ENCODE results near the gene PACSIN1.

Gene PACSIN1

DNA sequence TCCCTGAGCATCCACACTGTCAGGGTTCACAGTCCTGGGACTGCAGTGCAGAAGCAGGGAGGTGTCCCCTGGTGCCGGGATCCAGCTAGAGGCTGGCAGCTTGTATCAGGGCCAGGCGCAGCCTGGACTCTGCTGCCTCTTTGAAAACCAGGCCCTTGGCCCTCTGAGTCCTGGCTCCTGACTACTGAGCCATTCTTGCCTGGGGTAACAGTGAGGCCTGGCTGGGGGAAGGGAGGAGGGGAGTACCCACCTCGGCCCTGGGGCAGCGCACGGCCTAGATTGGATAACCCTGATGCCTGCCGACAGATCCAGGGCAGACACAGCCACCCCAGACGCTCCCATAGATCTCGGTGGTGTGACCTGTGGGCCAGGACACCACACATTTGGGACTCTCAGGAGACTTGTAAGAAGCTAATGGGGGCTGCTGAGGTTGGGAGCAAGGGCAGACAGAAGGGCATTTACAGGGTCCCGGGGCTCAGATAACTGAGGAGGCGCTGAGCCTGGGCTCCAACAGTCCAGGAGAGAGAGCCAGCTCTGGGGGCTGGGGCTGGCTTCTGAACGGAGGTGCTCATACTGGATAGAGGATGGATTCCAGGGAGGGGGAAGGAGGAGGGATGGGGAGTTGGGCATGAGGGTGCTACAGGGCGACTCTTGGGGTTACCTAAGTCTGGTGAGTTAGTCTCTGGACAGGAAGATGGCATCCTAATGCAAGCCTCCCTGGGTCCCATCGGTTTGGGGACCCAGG is 59.7 kb downstream of the PACSIN1 start (continued):
- TF ChIP-seq, protein P1, sequence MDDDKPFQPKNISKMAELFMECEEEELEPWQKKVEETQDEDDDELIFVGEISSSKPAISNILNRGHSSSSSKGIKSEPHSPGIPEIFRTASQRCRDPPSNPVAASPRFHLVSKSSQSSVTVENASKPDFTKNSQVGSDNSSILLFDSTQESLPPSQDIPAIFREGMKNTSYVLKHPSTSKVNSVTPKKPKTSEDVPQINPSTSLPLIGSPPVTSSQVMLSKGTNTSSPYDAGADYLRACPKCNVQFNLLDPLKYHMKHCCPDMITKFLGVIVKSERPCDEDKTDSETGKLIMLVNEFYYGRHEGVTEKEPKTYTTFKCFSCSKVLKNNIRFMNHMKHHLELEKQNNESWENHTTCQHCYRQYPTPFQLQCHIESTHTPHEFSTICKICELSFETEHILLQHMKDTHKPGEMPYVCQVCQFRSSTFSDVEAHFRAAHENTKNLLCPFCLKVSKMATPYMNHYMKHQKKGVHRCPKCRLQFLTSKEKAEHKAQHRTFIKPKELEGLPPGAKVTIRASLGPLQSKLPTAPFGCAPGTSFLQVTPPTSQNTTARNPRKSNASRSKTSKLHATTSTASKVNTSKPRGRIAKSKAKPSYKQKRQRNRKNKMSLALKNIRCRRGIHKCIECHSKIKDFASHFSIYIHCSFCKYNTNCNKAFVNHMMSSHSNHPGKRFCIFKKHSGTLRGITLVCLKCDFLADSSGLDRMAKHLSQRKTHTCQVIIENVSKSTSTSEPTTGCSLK (tag by site-specific recombination; IDR thresholded peaks at IDR 0.05) = no peak
- TF ChIP-seq ZNF658 (tag by site-specific recombination; IDR thresholded peaks at IDR 0.05) (no peak), ZNF416 (tag by site-specific recombination; IDR thresholded peaks at IDR 0.05) (no peak), SP2 (tag by site-specific recombination; IDR thresholded peaks at IDR 0.05) (no peak), KLF16 (tag by site-specific recombination; IDR thresholded peaks at IDR 0.05) (no peak), ZNF629 (tag by site-specific recombination; IDR thresholded peaks at IDR 0.05) (no peak), YY2 (tag by site-specific recombination; IDR thresholded peaks at IDR 0.05) (no peak), ZNF830 (tag by site-specific recombination; IDR thresholded peaks at IDR 0.05; ENCODE audit: low read depth) (no peak), ZNF510 (tag by site-specific recombination; IDR thresholded peaks at IDR 0.05; ENCODE audit: insufficient replicate concordance) (no peak), SETDB1 (IDR thresholded peaks at IDR 0.05; ENCODE audit: insufficient read length, low read length) (no peak), ZNF768 (tag by site-specific recombination; IDR thresholded peaks at IDR 0.05) (no peak)
- TF ChIP-seq, protein P2, sequence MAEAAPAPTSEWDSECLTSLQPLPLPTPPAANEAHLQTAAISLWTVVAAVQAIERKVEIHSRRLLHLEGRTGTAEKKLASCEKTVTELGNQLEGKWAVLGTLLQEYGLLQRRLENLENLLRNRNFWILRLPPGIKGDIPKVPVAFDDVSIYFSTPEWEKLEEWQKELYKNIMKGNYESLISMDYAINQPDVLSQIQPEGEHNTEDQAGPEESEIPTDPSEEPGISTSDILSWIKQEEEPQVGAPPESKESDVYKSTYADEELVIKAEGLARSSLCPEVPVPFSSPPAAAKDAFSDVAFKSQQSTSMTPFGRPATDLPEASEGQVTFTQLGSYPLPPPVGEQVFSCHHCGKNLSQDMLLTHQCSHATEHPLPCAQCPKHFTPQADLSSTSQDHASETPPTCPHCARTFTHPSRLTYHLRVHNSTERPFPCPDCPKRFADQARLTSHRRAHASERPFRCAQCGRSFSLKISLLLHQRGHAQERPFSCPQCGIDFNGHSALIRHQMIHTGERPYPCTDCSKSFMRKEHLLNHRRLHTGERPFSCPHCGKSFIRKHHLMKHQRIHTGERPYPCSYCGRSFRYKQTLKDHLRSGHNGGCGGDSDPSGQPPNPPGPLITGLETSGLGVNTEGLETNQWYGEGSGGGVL (tag by site-specific recombination; IDR thresholded peaks at IDR 0.05) = no peak
- TF ChIP-seq, protein P3, sequence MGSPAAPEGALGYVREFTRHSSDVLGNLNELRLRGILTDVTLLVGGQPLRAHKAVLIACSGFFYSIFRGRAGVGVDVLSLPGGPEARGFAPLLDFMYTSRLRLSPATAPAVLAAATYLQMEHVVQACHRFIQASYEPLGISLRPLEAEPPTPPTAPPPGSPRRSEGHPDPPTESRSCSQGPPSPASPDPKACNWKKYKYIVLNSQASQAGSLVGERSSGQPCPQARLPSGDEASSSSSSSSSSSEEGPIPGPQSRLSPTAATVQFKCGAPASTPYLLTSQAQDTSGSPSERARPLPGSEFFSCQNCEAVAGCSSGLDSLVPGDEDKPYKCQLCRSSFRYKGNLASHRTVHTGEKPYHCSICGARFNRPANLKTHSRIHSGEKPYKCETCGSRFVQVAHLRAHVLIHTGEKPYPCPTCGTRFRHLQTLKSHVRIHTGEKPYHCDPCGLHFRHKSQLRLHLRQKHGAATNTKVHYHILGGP (tag by site-specific recombination; IDR thresholded peaks at IDR 0.05) = no peak

DNA sequence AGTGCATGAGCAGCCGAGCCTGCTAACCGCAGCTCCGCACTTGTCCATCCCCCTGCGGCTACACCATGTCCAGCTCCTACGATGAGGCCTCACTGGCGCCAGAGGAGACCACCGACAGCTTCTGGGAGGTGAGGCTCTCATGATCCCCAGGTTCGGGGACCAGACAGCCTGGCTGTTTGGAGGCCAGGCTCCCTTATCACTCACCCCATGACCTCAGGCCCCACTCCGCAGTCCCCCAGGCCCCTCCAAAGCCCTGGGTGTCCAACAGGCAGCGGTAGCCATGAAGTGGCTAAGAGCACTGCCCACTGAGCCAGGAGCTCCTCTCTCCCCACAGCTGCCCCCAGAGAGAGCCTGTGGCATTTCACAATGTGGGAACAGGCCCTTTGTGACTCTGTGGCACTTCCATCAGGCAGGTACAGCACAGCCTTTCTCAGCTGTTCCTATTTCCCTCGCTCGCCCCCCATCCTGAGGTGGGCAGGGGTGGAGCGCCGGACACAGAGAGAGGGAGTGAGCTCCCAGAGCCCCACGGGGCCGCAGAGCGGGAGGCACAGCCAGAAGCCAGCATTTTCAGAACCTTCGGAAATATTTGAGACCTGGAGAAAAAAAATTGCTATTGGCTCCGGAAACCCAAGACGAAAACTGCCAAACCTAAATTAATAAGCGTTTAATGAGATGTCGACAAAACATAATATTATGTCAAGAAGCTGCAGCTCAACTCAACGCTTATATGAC is 60.5 kb downstream of the PACSIN1 start:
- no peaks in the 10 kb centered on the region for H3K36me3 ChIP-seq (ENCODE audit: control insufficient read depth in 2 of 2, insufficient read depth in 1 of 2, low read length in 2 of 2)
- no peaks in the 10 kb centered on the region for H3K4me1 ChIP-seq (ENCODE audit: control insufficient read depth, insufficient read depth, low read length)
- peak; percentile 89 for TF ChIP-seq ZNF664 (tag by site-specific recombination; IDR thresholded peaks at IDR 0.05)
- TF ChIP-seq ZNF354C (tag by site-specific recombination; IDR thresholded peaks at IDR 0.05; ENCODE audit: borderline replicate concordance, low read depth) = no peak
- TF ChIP-seq ZIC2 (tag by site-specific recombination; IDR thresholded peaks at IDR 0.05) = 0 out of 2 replicates have a peak, but pooled peaks have one; percentile 10
- peak; percentile 83 for TF ChIP-seq ZNF341 (tag by site-specific recombination; IDR thresholded peaks at IDR 0.05; ENCODE audit: low read depth)
- TF ChIP-seq ZNF202 (tag by site-specific recombination; IDR thresholded peaks at IDR 0.05; ENCODE audit: borderline replicate concordance) = no peak
- TF ChIP-seq ZNF473 (tag by site-specific recombination; IDR thresholded peaks at IDR 0.05) = no peak
- TF ChIP-seq, protein P2 (tag by site-specific recombination; IDR thresholded peaks at IDR 0.05) = no peak
- no peak for TF ChIP-seq ZNF433 (tag by site-specific recombination; IDR thresholded peaks at IDR 0.05; ENCODE audit: low read depth)
- TF ChIP-seq, protein P4, sequence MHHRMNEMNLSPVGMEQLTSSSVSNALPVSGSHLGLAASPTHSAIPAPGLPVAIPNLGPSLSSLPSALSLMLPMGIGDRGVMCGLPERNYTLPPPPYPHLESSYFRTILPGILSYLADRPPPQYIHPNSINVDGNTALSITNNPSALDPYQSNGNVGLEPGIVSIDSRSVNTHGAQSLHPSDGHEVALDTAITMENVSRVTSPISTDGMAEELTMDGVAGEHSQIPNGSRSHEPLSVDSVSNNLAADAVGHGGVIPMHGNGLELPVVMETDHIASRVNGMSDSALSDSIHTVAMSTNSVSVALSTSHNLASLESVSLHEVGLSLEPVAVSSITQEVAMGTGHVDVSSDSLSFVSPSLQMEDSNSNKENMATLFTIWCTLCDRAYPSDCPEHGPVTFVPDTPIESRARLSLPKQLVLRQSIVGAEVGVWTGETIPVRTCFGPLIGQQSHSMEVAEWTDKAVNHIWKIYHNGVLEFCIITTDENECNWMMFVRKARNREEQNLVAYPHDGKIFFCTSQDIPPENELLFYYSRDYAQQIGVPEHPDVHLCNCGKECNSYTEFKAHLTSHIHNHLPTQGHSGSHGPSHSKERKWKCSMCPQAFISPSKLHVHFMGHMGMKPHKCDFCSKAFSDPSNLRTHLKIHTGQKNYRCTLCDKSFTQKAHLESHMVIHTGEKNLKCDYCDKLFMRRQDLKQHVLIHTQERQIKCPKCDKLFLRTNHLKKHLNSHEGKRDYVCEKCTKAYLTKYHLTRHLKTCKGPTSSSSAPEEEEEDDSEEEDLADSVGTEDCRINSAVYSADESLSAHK (tag by site-specific recombination; IDR thresholded peaks at IDR 0.05) = no peak
- peak; percentile 3; the same call in 1 of the 2 replicates for TF ChIP-seq ZNF335 (tag by site-specific recombination; conservative IDR thresholded peaks at IDR 0.05)
- TF ChIP-seq ZNF571 (tag by site-specific recombination; IDR thresholded peaks at IDR 0.05) = no peak
- H3K9me3 ChIP-seq (ENCODE audit: control insufficient read depth, insufficient read depth, low read depth, low read length) = no peaks in the 10 kb centered on the region
- CTCF ChIA-PET = interaction anchor here (0.7 to 4.4 kb wide), 8 partner anchors 32 to 613 kb away, joined by 3 to 46 read pairs (median 4); no protein-coding TSS in a partner anchor
- POLR2A ChIA-PET = interaction anchor here (1.1 to 1.2 kb wide), 2 partner anchors 83 to 100 kb away, joined by 3 read pairs; partner anchors contain the start of gene RPS10
- H3K4me3 ChIP-seq (ENCODE audit: low read depth, low read length) = no peak overlapping the region
- no peak overlapping the region for H3K27ac ChIP-seq (ENCODE audit: extremely low read depth, low read depth, low read length)

All from HEK293 (cell line).